Measurements from ENCODE around the gene SAMD4A.

Gene SAMD4A

DNA sequence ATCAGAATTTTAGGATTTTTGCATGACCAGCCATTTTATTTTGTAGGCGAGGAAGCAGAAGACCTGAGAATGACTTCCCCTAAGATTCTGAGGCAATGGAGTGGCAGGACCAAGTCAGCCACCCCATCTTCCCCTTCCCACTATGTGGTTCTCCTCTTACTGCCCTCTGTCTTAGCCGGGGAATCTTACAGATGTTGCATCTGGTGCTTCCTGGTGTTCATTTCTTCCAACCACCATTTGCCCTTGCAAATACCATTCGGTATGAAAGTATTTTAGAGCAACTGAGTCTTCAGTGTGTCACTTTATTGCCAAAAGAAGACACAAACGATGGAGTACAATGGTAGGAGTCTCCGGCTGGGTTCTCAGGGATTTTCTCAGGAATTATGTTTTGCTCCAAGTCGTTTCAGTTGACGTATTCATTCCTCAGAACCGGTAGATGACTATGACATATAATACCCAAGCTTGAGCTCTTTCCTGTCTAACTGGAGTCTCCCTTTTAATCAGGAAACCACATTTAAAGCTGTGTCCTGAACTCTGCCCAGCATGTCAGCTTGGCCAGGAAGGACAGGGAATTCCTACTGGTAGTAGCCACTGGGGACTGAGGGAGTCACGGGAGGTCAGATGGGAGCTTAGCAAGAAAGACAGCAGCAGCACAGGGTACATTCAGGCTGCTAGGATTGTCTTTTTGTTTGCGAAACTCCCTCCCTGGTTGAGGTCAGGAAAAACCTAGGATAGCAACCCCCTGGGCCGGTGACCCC lies 87.0 kb downstream of the SAMD4A start:
- DNase-seq (ENCODE audit: low spot score): peak; percentile 88
- FAIRE-seq: peak; percentile 78

- DNase-seq (ENCODE audit: low spot score) (no peak), FAIRE-seq (no peak)
Observed at GRCh38 chr14:54654605-54655004, 87.7 kb downstream of the SAMD4A start.

GRCh38 chr14:54658836-54659235 lies 91.9 kb downstream of the SAMD4A start:
- FAIRE-seq: no peak

DNA sequence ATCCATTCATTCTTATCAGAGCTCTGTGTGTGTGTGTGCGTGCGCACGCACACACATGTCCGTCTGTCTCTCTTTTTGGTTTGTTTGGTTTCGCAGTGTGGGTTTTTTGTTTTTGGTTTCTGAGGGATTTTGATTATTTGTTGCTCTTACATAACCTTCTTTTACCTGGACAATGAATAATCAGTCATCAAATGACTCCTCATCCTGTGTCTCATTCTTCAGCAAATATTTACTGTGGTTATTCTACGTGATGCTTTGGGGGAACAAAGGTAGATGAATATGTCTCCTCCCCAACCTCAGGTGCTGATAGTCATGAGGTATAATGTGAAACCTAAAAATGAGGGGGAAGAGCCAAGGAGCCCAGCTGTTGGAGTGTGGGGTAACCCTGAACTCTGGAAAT lies 92.4 kb downstream of the SAMD4A start:
- no peak for DNase-seq (ENCODE audit: low spot score)
- no peak for FAIRE-seq

More at GRCh38 chr14:54658836-54659235, 91.9 kb downstream of the SAMD4A start:
- DNase-seq (ENCODE audit: low spot score): no peak

DNA sequence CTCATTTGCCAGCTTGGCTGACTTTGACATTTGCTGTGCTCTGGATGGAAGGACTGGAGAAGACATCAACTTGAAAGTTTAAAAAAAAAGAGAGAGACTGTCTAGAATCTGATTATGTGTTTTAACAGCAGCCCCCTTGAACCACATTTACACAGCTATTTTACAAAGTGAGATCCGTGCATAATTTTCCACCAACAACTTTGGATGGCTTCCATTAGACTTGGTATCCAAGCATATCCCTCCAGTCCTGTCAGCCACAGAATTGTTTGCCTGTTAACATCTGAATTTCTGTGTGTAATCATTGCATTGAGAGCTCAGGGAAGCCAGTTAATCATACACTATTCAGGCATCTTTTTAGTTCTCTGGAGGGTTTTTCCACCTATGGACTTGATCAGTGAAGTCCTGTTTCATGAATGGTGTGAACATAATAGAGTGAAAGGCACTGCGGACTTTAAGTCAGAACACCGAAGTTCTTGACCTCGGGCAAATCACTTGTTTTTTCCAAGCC lies 93.7 kb downstream of the SAMD4A start:
- FAIRE-seq: no peak
- DNase-seq (ENCODE audit: low spot score): no peak

- DNase-seq (ENCODE audit: low spot score) (no peak), FAIRE-seq (no peak)
Observed at GRCh38 chr14:54662491-54663133, 95.7 kb downstream of the SAMD4A start.

GRCh38 chr14:54664961-54665360 lies 98.0 kb downstream of the SAMD4A start:
- FAIRE-seq: no peak
- no peak for DNase-seq (ENCODE audit: low spot score)

- FAIRE-seq: no peak
- no peak for DNase-seq (ENCODE audit: low spot score)
Observed at GRCh38 chr14:54665946-54666345, 99.0 kb downstream of the SAMD4A start.

GRCh38 chr14:54667026-54667744 lies 100.3 kb downstream of the SAMD4A start:
- no peak for FAIRE-seq

GRCh38 chr14:54667764-54668163 lies 100.8 kb downstream of the SAMD4A start:
- no peak for DNase-seq (ENCODE audit: low spot score)

More at GRCh38 chr14:54667026-54667744, 100.3 kb downstream of the SAMD4A start:
- no peak for DNase-seq (ENCODE audit: low spot score)

DNA sequence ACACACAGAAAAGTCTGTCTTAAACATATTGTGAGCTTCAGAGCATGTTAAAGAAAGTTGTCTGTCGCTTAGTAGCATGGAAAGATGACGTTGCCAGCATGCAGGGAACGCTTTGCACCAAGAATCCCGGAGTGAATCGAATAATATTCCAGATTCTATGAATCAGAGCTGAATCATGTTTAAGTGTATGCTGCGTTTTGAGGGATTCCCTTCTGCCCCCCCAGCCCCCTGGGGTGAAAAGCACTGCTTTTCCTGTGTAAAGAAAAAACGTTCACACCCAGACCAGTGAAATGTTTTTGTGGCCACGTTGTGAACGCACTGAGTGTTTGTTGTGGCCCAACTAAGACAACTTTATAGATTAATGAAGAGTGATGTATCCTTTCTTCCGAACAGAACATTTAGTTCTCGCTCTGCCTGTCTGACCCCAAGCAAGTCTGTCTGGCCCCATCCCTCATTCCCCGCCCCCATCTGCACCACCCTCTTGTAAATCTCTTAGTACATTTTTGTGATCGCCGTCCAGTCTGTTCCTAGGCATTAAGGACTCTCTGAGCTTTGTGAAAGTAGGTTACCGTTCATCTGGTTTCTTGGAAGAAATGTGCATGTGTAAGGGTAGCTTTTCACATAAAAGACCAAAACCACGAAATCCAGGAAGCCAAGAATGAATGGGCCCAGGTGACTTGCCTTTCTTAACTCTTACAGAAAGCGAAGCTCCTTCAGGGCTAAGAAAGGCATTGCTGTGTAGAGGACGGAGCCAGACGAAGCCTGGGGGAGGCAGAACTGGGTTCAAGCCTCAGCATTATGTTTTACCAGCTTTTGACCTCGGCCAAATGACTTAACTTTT lies 103.0 kb downstream of the SAMD4A start:
- no peak for FAIRE-seq

More at GRCh38 chr14:54667764-54668163, 100.8 kb downstream of the SAMD4A start:
- no peak for FAIRE-seq

GRCh38 chr14:54671537-54671936 lies 104.6 kb downstream of the SAMD4A start:
- no peak for DNase-seq (ENCODE audit: low spot score)
- no peak for FAIRE-seq

More for the DNA sequence above, 103.0 kb downstream of the SAMD4A start:
- peak; percentile 48 for DNase-seq (ENCODE audit: low spot score)

GRCh38 chr14:54672181-54672580 lies 105.3 kb downstream of the SAMD4A start:
- FAIRE-seq (no peak), DNase-seq (ENCODE audit: low spot score) (no peak)

- no peak for DNase-seq (ENCODE audit: low spot score)
Observed at GRCh38 chr14:54672688-54673087, 105.8 kb downstream of the SAMD4A start.

GRCh38 chr14:54673193-54674045 lies 106.5 kb downstream of the SAMD4A start:
- no peak for FAIRE-seq
- no peak for DNase-seq (ENCODE audit: low spot score)

More at GRCh38 chr14:54672688-54673087, 105.8 kb downstream of the SAMD4A start:
- no peak for FAIRE-seq

DNA sequence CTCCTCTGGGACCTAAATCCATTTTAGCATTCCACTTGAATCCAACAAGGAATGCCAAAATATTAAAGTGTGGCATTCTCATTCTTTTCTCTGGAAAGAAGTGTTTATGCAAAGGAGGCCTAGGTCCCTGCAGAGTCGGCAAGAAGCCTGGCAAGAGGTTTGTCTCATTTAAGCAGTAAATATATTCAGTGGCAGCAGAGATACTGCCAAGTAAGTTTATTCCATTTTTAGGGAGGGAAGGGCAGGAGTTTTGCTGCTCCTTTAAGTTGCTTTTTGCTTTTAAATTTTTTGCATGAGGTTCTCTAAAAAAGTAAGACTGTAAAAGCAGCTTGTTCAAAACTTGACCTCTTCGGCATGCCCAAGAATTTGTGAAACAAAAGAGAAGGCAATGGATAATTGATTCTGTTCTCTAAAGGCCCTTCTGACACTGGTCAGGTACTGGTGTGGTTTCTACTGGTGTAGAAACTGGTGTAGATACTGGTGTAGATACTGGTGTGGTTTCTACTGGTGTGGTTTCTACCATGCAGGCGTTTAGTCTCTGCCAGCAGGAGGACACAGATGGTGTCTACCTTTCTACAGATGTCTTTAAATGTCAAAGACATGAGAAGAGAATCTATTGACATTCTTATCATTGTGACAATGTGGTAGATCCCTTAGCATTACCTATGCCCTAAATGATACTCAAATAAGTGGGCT lies 107.3 kb downstream of the SAMD4A start:
- DNase-seq (ENCODE audit: low spot score): no peak
- FAIRE-seq: no peak

- no peak for DNase-seq (ENCODE audit: low spot score)
- FAIRE-seq: no peak
Observed at GRCh38 chr14:54675236-54676128, 108.6 kb downstream of the SAMD4A start.

Data from RCC 7860 (cell line).